ENCODE measurements around the gene CD48.

- TF ChIP-seq CTCF (IDR thresholded peaks at IDR 0.05) (no peak), EP300 (IDR thresholded peaks at IDR 0.05) (no peak), POLR2AphosphoS5 (IDR thresholded peaks at IDR 0.05) (no peak), POLR2A (IDR thresholded peaks at IDR 0.05; ENCODE audit: low read depth) (no peak)
These were observed 37.3 kb upstream of the CD48 start for GRCh38 chr1:160748878-160749269.
